ENCODE results near the gene CS. TPM values are rescaled to one million over a fixed set of nuclear protein-coding genes. Genes with fewer than 3 reads are reported as not detected.

Gene CS
- total RNA-seq, 2 experiments from 2014 or later, result 218 to 228 TPM

DNA sequence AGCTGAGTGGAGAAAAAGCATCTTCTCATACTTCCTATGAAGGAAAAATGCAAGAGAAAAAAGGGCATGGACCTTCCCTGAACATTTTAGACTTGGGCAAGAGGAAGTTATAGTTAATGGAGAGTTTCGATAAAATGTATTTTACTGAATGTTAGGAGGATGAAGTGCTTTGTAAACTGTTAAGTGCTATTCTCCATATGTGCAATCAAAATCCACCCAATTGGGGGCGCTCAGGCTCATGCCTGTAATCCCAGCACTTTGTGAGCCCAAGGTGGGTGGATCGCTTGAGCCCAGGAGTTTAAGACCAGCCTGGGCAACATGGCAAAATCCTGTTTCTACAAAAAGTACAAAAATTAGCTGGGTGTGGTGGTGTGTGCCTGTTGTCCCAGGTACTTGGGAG, 17.5 kb upstream of the CS start:
- H3K4me3 Mint-ChIP-seq, result no peak overlapping the region
- DNase-seq (no peak), ATAC-seq (no peak)
- H3K27me3 Mint-ChIP-seq (ENCODE audit: low read depth), result no peaks in the 10 kb centered on the region
- H3K4me1 Mint-ChIP-seq (ENCODE audit: low read depth), result peaks cover 16% of the 10 kb centered on the region
- CTCF ChIA-PET, result interaction anchor here (1.7 to 3.9 kb wide), 4 partner anchors 21 to 147 kb away, joined by 7 to 18 read pairs (median 13); partner anchors contain the start of genes IL23A and STAT2
- H3K9me3 Mint-ChIP-seq (ENCODE audit: insufficient read depth), result no peaks in the 10 kb centered on the region
- POLR2A ChIA-PET, result interaction anchor here (0.5 to 1.8 kb wide), 3 partner anchors 14 to 260 kb away, joined by 3 to 9 read pairs (median 4); partner anchors contain the start of gene PAN2
- peaks cover 23% of the 10 kb centered on the region for H3K36me3 Mint-ChIP-seq (ENCODE audit: low read depth)
- H3K27ac Mint-ChIP-seq, result no peak overlapping the region

DNA sequence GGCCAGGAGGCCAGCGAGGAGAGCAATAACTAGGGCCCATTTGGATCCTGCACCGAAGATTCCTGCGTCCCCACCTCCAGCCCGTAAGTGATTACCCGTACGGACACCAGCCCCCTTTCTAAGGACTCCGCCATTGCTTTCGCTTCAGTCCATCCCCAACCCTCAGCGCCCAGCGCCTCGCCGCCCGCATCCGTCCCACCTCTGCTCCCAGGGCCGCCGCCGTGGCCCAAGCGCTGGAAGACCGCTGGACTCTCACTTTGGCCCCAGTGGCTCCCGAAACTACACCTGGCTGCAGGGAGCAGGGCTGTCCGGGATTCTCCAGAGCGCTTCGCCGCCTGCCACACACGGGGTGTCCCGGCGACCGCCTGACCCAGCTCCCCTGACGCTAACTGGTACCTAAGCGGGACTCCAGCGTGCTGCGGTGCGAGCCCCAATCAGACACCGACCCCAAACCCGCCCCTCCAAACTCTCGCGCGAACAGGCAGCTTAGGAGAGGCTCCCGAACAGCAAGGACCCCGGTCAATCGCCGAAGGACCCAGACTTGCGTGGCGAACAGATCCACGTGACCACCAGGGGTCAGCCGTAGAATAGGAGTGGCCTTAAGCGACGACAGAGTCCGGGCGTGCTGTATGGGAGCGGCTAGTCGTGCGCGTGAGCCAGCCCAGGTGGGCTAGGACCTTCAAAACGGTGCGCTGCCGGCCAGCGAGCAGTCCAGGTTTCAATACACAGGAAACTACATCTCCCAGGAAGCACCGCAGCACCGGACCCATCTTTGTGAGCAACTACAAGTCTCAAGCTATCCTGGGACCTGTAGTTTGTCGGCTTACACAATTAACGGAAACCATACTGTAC, 15.7 kb upstream of the CS start, which contains the start of gene CNPY2:
Gene CNPY2 (minus strand): TSS at position 367 of the 852 bp plus-strand sequence. CDS start 771 bp downstream, outside the sequence.
- H3K36me3 Mint-ChIP-seq (ENCODE audit: low read depth), result peaks cover 29% of the 10 kb centered on the region
- H3K4me1 Mint-ChIP-seq (ENCODE audit: low read depth), result peaks cover 16% of the 10 kb centered on the region
- H3K4me3 Mint-ChIP-seq, result peak within 1 kb of the TSS; percentile 99
- CTCF ChIA-PET, result interaction anchor here (0.7 to 3.9 kb wide), 19 partner anchors 9 to 197 kb away, joined by 3 to 18 read pairs (median 5); partner anchors contain the start of genes ANKRD52, COQ10A, IL23A and PAN2
- POLR2A ChIA-PET, result interaction anchor here (0.6 to 2.5 kb wide), 17 partner anchors 9 to 148 kb away, joined by 3 to 30 read pairs (median 4); partner anchors contain the start of genes ANKRD52, COQ10A, IL23A and PAN2
- H3K27me3 Mint-ChIP-seq (ENCODE audit: low read depth), result no peaks in the 10 kb centered on the region
- peak; percentile 96 for ATAC-seq
- H3K9me3 Mint-ChIP-seq (ENCODE audit: insufficient read depth), result no peaks in the 10 kb centered on the region
- peak; percentile 98 for DNase-seq
- peak within 1 kb of the TSS; percentile 98 for H3K27ac Mint-ChIP-seq

DNA sequence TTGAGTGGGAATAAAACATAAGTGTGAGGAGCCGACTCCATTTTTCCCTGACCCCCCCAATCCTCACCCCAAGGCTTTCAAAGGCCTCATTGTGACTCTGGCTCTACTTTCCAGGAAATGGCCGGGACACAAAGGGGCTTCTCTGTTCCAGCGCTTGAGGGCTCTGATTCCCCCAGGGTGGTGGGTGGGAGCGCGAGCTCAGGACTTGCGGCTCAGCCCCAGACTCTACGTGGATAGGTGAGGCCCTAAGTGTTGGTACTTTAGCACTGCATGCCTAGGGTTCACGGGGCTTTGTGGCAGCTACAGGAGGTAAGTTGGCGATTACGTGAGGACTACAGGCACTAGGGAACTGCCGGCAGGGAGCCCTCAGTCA, 15.1 kb upstream of the CS start:
- Mint-ChIP-seq H3K4me3 (peak overlapping the region; percentile 99), H3K36me3 (ENCODE audit: low read depth) (peaks cover 34% of the 10 kb centered on the region), H3K9me3 (ENCODE audit: insufficient read depth) (no peaks in the 10 kb centered on the region), H3K4me1 (ENCODE audit: low read depth) (peaks cover 16% of the 10 kb centered on the region), H3K27me3 (ENCODE audit: low read depth) (no peaks in the 10 kb centered on the region), H3K27ac (peak overlapping the region; percentile 98)
- POLR2A ChIA-PET, result interaction anchor here (0.6 to 2.5 kb wide), 14 partner anchors 8 to 149 kb away, joined by 3 to 30 read pairs (median 4); partner anchors contain the start of genes ANKRD52, COQ10A, IL23A and PAN2
- no peak for ATAC-seq
- CTCF ChIA-PET, result interaction anchor here (0.7 to 3.9 kb wide), 16 partner anchors 10 to 197 kb away, joined by 3 to 18 read pairs (median 5); partner anchors contain the start of genes ANKRD52, COQ10A, IL23A and PAN2
- no peak for DNase-seq

DNA sequence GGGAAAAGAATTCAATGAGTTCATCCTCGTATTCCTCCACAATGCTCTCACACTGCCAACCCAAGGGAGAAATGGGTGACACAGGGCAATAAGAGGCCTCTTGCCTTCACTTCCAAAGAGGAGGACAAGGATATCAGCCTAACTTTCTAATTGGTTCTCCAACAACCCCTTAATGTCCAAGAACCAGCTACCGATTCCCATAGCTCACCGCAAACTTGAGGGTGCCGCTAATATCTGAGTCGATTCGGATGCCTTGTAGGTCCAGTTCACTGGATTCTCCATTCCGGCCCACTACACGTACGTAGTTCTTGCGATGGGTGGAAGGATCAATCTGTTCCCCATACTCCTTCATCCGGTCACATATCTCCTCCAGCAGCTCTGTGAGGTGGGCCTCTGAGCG, 10.9 kb upstream of the CS start:
- Mint-ChIP-seq H3K27me3 (ENCODE audit: low read depth) (no peaks in the 10 kb centered on the region), H3K27ac (no peak overlapping the region), H3K4me1 (ENCODE audit: low read depth) (peaks cover 13% of the 10 kb centered on the region), H3K4me3 (no peak overlapping the region), H3K36me3 (ENCODE audit: low read depth) (peaks cover 36% of the 10 kb centered on the region), H3K9me3 (ENCODE audit: insufficient read depth) (no peaks in the 10 kb centered on the region)
- no peak for ATAC-seq
- ChIA-PET POLR2A (interaction anchor here (0.7 to 1.5 kb wide), 2 partner anchors 28 to 48 kb away, joined by 3 to 5 read pairs; partner anchors contain the start of gene IL23A), CTCF (interaction anchor here (1.0 to 1.4 kb wide), 6 partner anchors 37 to 153 kb away, joined by 3 to 4 read pairs (median 4); partner anchors contain the start of genes ANKRD52 and STAT2)
- no peak for DNase-seq

DNA sequence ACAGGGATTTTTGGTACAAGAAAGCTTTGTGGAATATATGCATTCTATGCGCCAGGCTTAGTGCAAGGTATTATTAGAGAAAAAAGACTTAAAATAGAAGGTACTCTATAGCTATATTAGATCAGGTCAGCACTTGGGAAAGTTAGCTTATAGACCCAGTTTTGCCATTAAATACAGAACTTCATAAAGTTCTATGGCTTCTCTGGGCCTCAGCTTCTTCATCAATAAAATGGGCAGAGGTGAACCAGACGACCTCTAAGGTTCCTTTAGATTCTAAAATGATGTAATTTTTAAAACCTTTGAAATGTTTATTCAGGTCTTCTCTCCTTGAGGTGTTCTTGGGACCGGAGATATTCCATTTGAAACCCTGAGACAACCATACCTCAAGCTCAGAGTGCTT, 8.6 kb upstream of the CS start:
- ChIA-PET POLR2A (interaction anchor here (0.6 kb wide), 1 partner anchor 33 kb away, joined by 3 read pairs; no protein-coding TSS in a partner anchor), CTCF (interaction anchor here (0.6 to 1.4 kb wide), 4 partner anchors 8 to 155 kb away, joined by 3 to 4 read pairs (median 4); partner anchors contain the start of gene SMARCC2)
- ATAC-seq (no peak), DNase-seq (no peak)
- H3K4me3 Mint-ChIP-seq, result no peak overlapping the region
- no peaks in the 10 kb centered on the region for H3K4me1 Mint-ChIP-seq (ENCODE audit: low read depth)
- H3K27me3 Mint-ChIP-seq (ENCODE audit: low read depth), result no peaks in the 10 kb centered on the region
- no peak overlapping the region for H3K27ac Mint-ChIP-seq
- no peaks in the 10 kb centered on the region for H3K9me3 Mint-ChIP-seq (ENCODE audit: insufficient read depth)
- peaks cover 32% of the 10 kb centered on the region for H3K36me3 Mint-ChIP-seq (ENCODE audit: low read depth)

DNA sequence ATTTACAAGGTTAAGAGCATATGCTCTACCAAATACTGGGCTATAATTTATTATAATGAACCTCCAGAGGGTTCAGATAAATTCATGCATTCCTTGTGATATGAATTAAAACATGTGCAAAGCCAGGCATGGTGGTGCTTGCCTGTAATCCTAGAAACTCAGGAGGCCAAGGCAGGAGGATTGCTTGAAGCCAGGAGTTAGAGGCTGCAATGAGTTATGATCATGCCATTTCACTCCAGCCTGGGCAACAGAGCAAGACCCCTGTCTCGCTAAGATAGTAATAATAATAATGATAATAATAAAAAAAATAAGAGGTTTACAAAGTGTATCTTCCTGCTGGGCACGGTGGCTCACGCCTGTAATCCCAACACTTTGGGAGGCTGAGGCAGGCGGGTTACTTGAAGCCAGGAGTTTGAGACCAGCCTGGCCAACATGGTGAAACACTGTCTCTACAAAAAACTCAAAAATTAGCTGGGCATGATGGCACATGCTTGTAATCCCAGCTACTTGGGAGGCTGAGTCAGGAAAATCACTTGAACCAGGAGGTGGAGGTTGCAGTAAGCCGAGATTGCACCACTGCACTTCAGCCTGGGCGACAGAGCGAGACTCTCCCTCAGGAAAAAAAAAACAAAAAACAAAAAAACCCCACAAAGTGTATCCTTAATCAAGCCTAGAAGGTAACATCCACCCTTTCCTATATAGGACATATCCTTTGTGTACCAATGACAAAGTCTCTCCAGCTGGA, 7.3 kb upstream of the CS start:
- CTCF ChIA-PET, result interaction anchor here (0.9 to 1.6 kb wide), 4 partner anchors 16 to 188 kb away, joined by 3 to 4 read pairs (median 3); partner anchors contain the start of gene SMARCC2
- DNase-seq, result no peak

DNA sequence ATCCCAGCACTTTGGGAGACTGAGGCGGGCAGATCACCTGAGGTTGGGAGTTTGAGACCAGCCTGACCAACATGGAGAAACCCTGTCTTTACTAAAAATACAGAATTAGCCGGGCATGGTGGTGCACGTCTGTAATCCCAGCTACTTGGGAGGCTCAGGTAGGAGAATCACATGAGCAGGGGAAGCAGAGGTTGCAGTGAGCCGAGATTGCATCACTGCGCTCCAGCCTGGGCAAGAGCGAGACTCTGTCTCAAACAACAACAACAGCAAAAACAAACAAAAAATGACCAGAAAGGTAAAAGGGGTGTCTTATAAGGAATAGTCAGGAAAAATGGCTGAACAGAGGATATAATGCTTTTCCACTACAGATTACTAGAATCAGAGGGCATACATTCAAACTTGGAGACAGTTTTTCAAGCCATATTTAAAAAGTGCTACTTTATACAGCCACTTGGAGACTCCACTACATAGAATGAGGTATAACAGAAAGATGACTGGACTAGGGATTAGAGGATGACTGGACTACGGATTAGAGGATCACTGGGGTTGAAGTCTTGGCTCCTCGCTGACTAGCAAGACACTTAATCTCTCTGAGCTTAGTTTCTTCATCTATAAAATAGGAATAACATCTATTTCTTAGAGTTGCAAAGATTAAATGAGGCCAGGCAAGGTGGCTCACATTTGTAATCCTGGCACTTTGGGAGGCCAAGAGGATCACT, 4.9 kb upstream of the CS start:
- DNase-seq, result no peak
- H3K27ac Mint-ChIP-seq, result no peak overlapping the region
- POLR2A ChIA-PET, result no interaction called here
- H3K9me3 Mint-ChIP-seq (ENCODE audit: insufficient read depth), result no peaks in the 10 kb centered on the region
- CTCF ChIA-PET, result interaction anchor here (0.9 to 2.2 kb wide), 2 partner anchors 10 to 116 kb away, joined by 4 to 5 read pairs; partner anchors contain the start of gene SMARCC2
- peaks cover 27% of the 10 kb centered on the region for H3K36me3 Mint-ChIP-seq (ENCODE audit: low read depth)
- H3K4me3 Mint-ChIP-seq, result no peak overlapping the region
- no peaks in the 10 kb centered on the region for H3K27me3 Mint-ChIP-seq (ENCODE audit: low read depth)
- H3K4me1 Mint-ChIP-seq (ENCODE audit: low read depth), result peaks cover 22% of the 10 kb centered on the region
- ATAC-seq, result no peak

More for the DNA sequence above, 7.3 kb upstream of the CS start:
- peaks cover under 1% of the 10 kb centered on the region for H3K4me1 Mint-ChIP-seq (ENCODE audit: low read depth)
- no peaks in the 10 kb centered on the region for H3K9me3 Mint-ChIP-seq (ENCODE audit: insufficient read depth)
- H3K27me3 Mint-ChIP-seq (ENCODE audit: low read depth), result no peaks in the 10 kb centered on the region
- no peak for ATAC-seq
- POLR2A ChIA-PET, result interaction anchor here (0.8 to 1.0 kb wide), 2 partner anchors 8 to 196 kb away, joined by 3 to 4 read pairs; partner anchors contain the start of gene CNPY2
- no peak overlapping the region for H3K4me3 Mint-ChIP-seq
- H3K36me3 Mint-ChIP-seq (ENCODE audit: low read depth), result peaks cover 32% of the 10 kb centered on the region
- H3K27ac Mint-ChIP-seq, result no peak overlapping the region

DNA sequence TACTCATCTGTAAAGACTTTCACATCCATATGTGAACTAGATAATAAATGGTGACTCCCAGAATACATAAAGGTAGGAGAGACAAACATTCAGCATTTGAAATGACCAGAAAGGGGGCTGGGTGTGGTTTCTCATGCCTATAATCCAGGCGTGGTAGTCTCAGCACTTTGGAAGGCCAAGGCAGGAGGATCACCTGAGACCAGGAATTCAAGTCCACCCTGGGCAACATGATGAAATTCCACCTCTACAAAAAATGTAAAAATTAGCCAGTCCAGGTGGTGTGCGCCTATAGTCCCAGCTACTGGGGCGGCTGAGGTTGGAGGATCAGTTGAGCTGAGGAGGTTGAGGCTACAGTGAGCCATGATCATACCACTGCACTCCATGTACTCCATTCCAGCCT, 4.1 kb upstream of the CS start:
- ATAC-seq (no peak), DNase-seq (no peak)
- Mint-ChIP-seq H3K4me1 (ENCODE audit: low read depth) (peaks cover 22% of the 10 kb centered on the region), H3K4me3 (no peak overlapping the region), H3K27me3 (ENCODE audit: low read depth) (no peaks in the 10 kb centered on the region), H3K36me3 (ENCODE audit: low read depth) (peaks cover 25% of the 10 kb centered on the region), H3K27ac (no peak overlapping the region), H3K9me3 (ENCODE audit: insufficient read depth) (no peaks in the 10 kb centered on the region)
- ChIA-PET POLR2A (no interaction called here), CTCF (interaction anchor here (0.9 to 2.2 kb wide), 2 partner anchors 10 to 115 kb away, joined by 4 to 5 read pairs; partner anchors contain the start of gene SMARCC2)

DNA sequence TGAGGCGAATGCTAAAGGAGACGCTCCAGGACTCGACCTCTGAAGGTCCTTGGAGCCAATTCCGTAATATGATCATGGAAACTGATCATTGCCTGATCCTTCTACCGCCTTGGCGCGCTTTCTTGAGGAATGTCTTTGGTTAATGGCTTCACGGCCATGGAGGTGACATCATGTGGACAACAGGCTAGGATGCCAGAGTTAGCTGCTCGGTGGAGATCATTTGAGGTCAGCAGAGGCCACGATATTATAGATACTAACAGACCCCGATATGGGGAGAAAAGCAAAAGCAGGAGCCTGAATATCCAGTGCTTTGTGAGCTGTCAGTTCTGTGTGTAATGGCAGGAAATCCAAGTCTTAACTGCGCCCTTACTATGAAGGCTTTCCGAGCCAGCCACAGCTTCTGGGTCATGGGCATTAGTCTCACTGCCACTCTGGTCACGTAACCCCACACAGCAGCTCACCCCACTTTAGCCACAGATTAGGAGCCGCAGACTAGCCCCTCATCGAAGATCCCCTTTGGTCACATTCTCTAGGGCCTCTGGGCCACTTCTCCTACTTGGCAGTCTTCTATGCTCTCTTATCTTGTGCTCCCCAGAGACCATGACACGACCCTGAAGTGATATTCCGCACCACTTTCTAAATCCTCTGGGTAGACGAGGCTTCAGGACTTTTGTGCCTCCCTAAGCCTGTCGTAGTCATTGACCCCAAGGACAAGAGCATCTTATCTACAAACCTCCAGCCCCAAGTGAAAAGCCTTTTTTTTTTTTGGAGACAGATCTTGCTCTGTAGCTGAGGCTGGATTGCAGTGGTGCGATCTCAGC, 724 bp upstream of the CS start:
- ChIA-PET POLR2A (interaction anchor here (0.7 to 1.1 kb wide), 3 partner anchors 17 to 142 kb away, joined by 3 read pairs; partner anchors contain the start of gene MYL6), CTCF (interaction anchor here (0.7 to 1.7 kb wide), 4 partner anchors 8 to 182 kb away, joined by 3 to 4 read pairs (median 3); partner anchors contain the start of gene ZC3H10)
- DNase-seq, result no peak
- H3K27me3 Mint-ChIP-seq (ENCODE audit: low read depth), result no peaks in the 10 kb centered on the region
- H3K9me3 Mint-ChIP-seq (ENCODE audit: insufficient read depth), result no peaks in the 10 kb centered on the region
- H3K36me3 Mint-ChIP-seq (ENCODE audit: low read depth), result peaks cover 45% of the 10 kb centered on the region
- ATAC-seq, result no peak
- H3K4me3 Mint-ChIP-seq, result peak overlapping the region; percentile 97
- peaks cover 52% of the 10 kb centered on the region for H3K4me1 Mint-ChIP-seq (ENCODE audit: low read depth)
- peak overlapping the region; percentile 91 for H3K27ac Mint-ChIP-seq

All from activated CD8-positive, alpha-beta T cell treated with anti-CD3 and anti-CD28 coated beads, Interleukin-2, amount 10 ng/mL, durations not matched to agents 7 days and 5 days (primary cell).